NCI-H2227 (cell line): Measurements from ENCODE around the gene MAP1B.
"Not testable (repeated sequence)": the region's sequence is repeated elsewhere in the genome, so short reads cannot be mapped to it uniquely, and the experiment has no call there.

Source experiments
- DNase-seq: peaks from one replicate; lab custom pipeline; 2025; ENCODE audit not compliant: unreplicated experiment; lab: John Stamatoyannopoulos, UW

The MAP1B gene

GRCh38 chr5:72159501-72159911 lies 52.2 kb downstream of the MAP1B start:
- no peak for DNase-seq

GRCh38 chr5:72160329-72160728 lies 53.1 kb downstream of the MAP1B start:
- DNase-seq, result no peak

DNA sequence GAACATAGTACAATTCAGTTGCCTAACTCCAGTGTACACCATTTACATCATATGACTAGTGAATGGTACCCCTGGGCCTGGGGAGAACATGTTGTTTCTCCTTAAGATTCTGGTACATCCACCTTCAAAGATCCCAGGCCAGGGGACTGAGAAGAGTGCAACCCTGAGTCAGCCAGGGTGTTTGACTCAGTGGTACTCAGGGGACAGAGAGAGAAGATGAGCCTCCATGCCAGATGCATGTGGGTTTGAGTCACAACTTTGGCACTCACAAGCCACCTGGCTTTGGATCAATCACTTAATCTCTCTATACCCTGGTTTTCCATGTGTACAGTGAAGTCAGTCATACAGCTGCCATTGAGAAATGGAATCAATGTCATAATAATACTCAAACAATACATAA lies 53.7 kb downstream of the MAP1B start:
- no peak for DNase-seq

DNA sequence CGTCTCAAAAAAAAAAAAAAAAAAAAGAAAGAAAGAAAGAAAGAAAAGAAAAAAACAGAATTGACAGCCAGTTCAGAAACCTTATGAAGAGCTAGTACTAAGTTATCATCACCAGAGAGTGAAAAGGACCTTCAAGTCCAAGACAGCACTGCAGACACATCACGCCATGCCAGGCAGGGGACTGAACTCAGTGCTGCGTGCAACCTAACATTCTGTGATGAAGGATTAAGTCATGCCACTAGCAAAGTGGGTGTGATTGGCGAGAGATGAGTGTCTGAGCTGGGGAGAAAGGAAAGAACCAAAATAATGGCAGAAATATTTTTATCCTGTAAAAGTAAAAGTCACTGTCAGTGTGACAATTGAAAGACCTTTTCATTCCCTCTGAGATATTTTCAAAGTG lies 54.7 kb downstream of the MAP1B start:
- no peak for DNase-seq

GRCh38 chr5:72163349-72163983 lies 56.2 kb downstream of the MAP1B start:
- DNase-seq, result no peak

DNA sequence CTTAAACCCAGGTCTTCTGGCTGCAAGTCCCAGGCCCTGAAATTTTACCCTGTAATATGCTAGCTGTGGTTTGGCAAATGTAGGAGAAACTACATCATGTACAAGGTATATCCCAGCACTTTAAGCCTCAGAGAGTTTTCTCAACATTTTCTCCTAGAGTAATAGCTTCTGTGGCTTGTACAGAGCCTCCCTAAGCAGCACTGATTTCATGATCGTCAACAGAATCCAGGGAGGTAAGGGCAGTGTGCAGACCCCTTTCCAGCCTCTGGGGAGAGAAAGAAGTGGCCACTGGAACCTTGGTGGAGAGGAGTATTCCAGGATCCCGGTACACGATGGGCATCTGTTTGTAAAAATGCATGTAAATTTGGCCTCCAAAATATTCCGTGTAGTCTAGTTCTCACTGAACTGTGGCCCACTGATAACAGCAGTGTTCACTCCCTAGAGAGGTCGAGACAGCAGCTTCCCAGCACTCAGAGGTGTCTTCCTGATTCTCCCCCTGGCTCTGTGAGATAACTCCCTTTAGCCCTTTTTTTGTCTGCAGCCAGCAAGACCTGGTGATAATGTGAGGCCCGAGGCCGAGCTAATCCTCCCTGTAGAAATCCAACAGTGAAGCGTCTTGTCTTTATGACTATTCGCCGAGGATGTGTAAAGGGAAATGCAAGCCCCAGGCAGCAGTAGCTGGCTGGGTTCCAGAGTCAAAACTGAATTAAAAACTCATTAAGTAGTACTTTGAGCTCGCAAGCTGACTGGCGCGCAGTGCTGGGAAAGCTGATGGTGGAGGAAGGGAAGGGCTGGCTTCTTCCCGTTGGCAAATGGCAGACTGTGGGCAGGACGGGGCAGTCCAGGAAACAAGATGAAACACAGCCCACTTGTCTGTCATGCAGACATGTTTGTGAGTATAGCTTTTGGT lies 59.0 kb downstream of the MAP1B start:
- DNase-seq, result peak; percentile 85

DNA sequence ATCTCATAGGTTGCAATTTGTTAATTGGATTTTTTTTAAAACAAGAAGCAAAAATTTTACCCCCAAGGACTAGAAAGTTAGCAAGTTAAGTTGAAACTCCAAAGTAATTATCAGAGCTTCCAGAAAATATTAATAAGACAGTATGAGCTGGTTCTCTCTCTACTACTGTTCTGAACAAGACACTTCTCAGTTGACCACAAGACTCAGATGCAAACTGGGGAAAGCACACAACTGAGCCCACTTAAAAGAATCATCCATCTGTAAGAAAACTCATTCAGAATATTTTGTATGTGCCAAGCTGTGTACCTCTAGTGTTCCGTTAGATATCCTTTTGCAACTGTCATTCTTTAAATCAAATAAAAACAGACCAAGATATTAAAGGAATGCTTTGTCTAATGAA lies 60.0 kb downstream of the MAP1B start:
- DNase-seq, result no peak

DNA sequence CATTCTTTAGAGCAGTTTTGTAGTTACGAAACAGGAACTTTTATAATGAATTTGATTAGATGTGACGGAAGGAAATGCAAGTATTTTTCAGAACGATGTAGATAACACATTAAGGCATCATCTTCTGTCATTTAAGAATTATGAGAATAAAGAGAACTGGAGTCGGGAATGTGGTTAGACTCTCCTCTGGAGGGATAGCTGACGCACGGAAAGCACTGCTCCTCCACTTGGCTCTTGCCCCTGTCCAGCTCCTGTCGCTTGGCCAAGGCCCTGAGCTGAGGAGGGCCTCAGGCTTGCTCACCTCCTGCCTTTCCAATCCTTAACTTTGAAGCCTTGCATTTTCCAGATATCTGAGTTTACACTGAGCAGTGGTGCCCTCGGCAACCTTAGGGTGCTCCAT lies 60.5 kb downstream of the MAP1B start:
- DNase-seq, result no peak

DNA sequence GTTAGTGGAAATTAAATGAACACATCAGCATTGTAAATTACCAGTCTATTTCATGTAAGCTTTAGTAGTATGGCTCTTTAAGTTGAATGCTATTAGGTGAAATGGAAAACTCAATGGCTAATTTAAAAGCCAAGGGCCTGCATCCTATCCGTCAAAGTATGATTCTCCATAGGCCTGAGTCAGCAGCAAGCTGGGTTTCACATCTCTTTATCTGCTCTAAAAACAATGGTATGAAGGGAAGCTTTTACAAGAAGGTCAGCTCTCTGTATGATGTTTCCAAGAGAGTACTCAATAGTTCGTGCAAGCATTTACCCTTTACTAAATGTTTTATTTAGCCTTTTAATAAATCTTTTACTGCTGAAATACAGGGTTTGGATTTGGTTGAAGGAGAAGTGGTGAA lies 62.8 kb downstream of the MAP1B start:
- no peak for DNase-seq

GRCh38 chr5:72171181-72171580 lies 63.9 kb downstream of the MAP1B start:
- not testable (repeated sequence) for DNase-seq

DNA sequence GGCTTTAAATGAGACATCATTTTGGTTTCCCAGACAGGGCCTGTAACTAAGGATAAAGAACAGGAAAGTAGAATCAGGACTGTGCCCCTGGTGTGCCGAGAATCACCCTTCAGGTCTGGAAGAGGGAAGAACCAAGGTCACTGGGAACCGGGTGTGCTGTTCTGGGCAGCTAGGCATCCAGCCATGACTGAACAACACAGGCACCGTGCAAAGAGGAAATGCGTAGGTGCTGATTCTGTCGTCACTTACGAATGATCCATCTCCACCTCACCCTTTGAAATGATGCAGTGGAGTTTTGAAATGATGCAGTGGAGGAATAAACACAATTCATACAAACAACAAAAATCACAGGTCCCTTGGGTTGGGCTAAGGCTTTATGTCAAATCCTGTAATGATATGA lies 64.4 kb downstream of the MAP1B start:
- no peak for DNase-seq

DNA sequence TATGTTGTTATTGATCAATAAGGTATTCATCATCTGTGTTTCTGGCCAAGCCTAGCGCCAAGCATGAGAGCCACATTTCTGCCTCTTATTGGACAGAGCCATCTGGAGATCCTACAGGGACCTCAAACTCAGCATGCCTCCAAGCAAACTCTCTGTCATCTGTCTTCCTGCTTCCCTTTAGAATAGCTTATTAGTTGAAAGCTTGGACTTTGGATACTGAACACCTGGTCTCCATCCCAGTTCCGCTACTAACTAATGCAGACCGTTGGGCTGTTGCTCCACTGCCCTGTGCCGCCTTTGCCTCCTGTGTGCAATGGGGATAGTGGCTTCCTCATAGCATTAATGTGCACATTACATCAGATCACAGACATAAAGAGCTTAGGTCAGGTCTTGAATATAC lies 65.5 kb downstream of the MAP1B start:
- no peak for DNase-seq

- DNase-seq, result no peak
Observed at GRCh38 chr5:72177538-72177937, 70.3 kb downstream of the MAP1B start.

- DNase-seq, result no peak
Observed at GRCh38 chr5:72179028-72179815, 71.9 kb downstream of the MAP1B start.

- no peak for DNase-seq
Observed at GRCh38 chr5:72179816-72180440, 72.7 kb downstream of the MAP1B start.

DNA sequence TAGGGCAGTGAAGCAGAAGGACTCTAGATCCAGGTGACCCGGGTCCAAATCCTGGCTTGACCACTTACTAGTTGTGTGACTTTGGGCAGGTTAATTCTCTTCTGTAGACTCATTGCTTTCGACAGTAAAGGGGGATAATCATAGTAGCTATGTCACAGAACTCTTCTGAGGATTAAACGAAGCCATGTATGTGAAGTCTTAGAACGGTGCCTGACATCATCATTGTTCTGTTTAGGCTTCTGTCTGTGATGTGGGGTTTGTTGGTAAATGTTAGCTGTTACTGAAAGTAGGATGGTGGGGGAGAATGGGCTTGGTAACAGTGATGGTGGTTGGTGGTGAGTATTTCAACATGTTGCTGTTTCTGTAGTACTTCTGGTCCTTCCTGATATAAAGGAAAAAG lies 73.7 kb downstream of the MAP1B start:
- DNase-seq, result no peak

- no peak for DNase-seq
Observed at GRCh38 chr5:72182686-72183085, 75.4 kb downstream of the MAP1B start.

GRCh38 chr5:72183101-72183520 lies 75.8 kb downstream of the MAP1B start:
- DNase-seq, result no peak

DNA sequence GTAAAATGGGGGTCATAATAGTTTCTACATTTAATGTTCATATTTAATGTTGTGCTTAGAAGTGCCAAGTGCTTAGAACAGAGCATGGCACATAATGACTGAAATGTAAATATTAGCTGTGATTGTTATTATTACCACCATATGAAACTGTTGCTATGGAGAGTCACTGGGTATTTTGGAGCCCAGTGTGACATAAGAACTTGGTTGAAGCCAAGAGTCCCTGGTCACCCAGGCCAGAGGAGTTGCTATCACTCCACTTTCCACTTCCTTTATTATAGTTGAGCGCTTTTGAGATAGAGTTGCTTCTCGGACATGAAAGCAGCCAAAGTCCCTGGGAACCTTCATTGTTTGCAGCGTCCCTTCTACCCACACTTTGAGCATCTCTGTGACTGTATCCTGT lies 77.1 kb downstream of the MAP1B start:
- no peak for DNase-seq

- peak; percentile 77 for DNase-seq
Observed at GRCh38 chr5:72185496-72186329, 78.4 kb downstream of the MAP1B start.
